ENCODE data around the gene ABO. TPM values are rescaled to one million over a fixed set of nuclear protein-coding genes. Genes with fewer than 3 reads are reported as not detected.
"Not testable (repeated sequence)": the region's sequence is repeated elsewhere in the genome, so short reads cannot be mapped to it uniquely, and the experiment has no call there.

The ABO gene
- total RNA-seq, 1 experiment from 2014 or later: 0.37 TPM

DNA sequence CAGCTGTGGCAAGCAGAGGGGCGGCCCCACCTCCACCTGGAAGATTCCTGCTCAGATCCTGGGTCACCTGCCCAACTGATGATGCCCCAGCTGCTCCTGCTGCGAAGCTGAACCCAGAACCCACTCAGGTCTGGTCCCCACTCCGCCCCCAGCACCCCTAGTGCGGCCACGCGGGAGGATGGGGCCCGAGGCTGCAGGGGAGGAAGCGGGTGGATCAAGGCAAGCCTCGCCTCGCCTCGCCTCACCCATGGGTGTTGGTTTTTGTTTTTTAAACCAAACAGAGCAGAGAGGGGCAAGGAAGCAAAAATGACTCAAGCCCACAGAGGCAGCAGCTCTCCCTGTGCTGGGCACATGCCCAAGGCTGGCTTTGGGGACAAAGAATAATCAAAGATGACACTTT lies 23.2 kb downstream of the ABO start:
- Histone ChIP-seq H2BK5ac (ENCODE audit: insufficient read length, low read length) (no peak overlapping the region), H3T11ph (ENCODE audit: low read length) (no peak overlapping the region), H2BK15ac (ENCODE audit: low read depth, low read length) (no peak overlapping the region), H3K14ac (ENCODE audit: insufficient read depth, low read length) (no peak overlapping the region), H3K4me2 (ENCODE audit: insufficient read depth, insufficient read length, low read length) (no peak overlapping the region), H2AK5ac (ENCODE audit: insufficient read length, low read length) (no peak overlapping the region), H2AFZ (ENCODE audit: low read length) (no peak overlapping the region), H3K18ac (ENCODE audit: insufficient read length, low read depth, low read length) (no peak overlapping the region), H3K9ac (ENCODE audit: extremely low read depth, insufficient read length, low read length) (no peak overlapping the region), H4K20me1 (ENCODE audit: control insufficient read depth, insufficient read depth, insufficient read length) (no peaks in the 10 kb centered on the region), H2BK20ac (ENCODE audit: low read depth, low read length, poor library complexity, severe bottlenecking) (no peak overlapping the region), H3K4ac (ENCODE audit: low read depth, low read length) (no peak overlapping the region), H3K4me1 (ENCODE audit: insufficient read depth, low read length) (no peaks in the 10 kb centered on the region), H3K23me2 (ENCODE audit: insufficient read length, low read depth, low read length, poor library complexity, severe bottlenecking) (no peaks in the 10 kb centered on the region), H3K9me3 (ENCODE audit: control insufficient read depth, low read depth, low read length) (no peaks in the 10 kb centered on the region), H2BK12ac (ENCODE audit: insufficient read length, low read depth, low read length) (no peak overlapping the region), H3K27ac (ENCODE audit: insufficient read length, low read depth, low read length) (no peak overlapping the region), H4K5ac (ENCODE audit: insufficient read length, low read depth, low read length) (no peak overlapping the region), H2BK120ac (ENCODE audit: low read depth, low read length, poor library complexity, severe bottlenecking) (no peak overlapping the region), H3K27me3 (ENCODE audit: insufficient read depth, low read length) (no peaks in the 10 kb centered on the region), H3K56ac (ENCODE audit: insufficient read length, low read depth, low read length) (no peak overlapping the region), H4K8ac (replicated peaks; ENCODE audit: insufficient read length, low read depth, low read length) (no peak overlapping the region), H3K79me1 (ENCODE audit: insufficient read depth, low read depth, low read length, poor library complexity, severe bottlenecking) (no peaks in the 10 kb centered on the region), H3K23ac (ENCODE audit: insufficient read length, low read depth, low read length) (no peak overlapping the region), H3K79me2 (ENCODE audit: insufficient read depth, low read length) (no peaks in the 10 kb centered on the region), H4K91ac (ENCODE audit: insufficient read length, low read depth, low read length) (no peak overlapping the region)
- Mint-ChIP-seq H3K9me3 (no peaks in the 10 kb centered on the region), H3K27ac (no peak overlapping the region), H3K27me3 (ENCODE audit: low read depth) (peaks cover 36% of the 10 kb centered on the region), H3K4me1 (peaks cover 0 to 7% of the 10 kb centered on the region in 2 experiments; a peak in 2 of 4 replicates), H3K36me3 (ENCODE audit: insufficient read depth in 1 of 3, low read depth in 3 of 3) (no peaks in the 10 kb centered on the region; a peak in 1 of 7 replicates), H3K4me3 (no peak overlapping the region)
- WGBS (ENCODE audit: extremely low coverage, insufficient read length, low lambda C conversion rate): no CpG with 5 or more reads among the region's 11 CpGs
- TF ChIP-seq, protein P1, sequence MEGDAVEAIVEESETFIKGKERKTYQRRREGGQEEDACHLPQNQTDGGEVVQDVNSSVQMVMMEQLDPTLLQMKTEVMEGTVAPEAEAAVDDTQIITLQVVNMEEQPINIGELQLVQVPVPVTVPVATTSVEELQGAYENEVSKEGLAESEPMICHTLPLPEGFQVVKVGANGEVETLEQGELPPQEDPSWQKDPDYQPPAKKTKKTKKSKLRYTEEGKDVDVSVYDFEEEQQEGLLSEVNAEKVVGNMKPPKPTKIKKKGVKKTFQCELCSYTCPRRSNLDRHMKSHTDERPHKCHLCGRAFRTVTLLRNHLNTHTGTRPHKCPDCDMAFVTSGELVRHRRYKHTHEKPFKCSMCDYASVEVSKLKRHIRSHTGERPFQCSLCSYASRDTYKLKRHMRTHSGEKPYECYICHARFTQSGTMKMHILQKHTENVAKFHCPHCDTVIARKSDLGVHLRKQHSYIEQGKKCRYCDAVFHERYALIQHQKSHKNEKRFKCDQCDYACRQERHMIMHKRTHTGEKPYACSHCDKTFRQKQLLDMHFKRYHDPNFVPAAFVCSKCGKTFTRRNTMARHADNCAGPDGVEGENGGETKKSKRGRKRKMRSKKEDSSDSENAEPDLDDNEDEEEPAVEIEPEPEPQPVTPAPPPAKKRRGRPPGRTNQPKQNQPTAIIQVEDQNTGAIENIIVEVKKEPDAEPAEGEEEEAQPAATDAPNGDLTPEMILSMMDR (conservative IDR thresholded peaks at IDR 0.05): no peak
- DNase-seq: no peak

DNA sequence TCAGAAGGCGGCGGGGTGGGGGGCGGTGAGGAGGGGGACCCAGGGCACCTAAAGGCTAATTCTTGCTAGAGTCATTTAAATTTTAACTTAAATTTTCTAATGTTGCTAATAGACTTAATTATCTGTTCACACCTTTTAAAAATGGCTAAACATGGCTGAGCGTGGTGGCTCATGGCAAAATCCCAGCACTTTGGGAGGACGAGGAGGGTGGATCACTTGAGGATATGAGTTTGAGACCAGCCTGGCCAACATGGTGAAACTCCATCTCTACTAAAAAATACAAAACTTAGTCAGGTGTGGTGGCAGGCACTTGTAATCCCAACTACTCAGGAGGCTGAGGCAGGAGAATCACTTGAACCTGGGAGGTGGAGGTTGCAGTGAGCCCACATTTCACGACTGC lies 23.8 kb downstream of the ABO start:
- not testable (repeated sequence) for H2BK120ac ChIP-seq (ENCODE audit: low read depth, low read length, poor library complexity, severe bottlenecking); H3K4me2 ChIP-seq (ENCODE audit: insufficient read depth, insufficient read length, low read length); H4K20me1 ChIP-seq (ENCODE audit: control insufficient read depth, insufficient read depth, insufficient read length)

More for the DNA sequence above, 23.8 kb downstream of the ABO start:
- not testable (repeated sequence) for H3K27ac Mint-ChIP-seq; H3K23me2 ChIP-seq (ENCODE audit: insufficient read length, low read depth, low read length, poor library complexity, severe bottlenecking); H2BK12ac ChIP-seq (ENCODE audit: insufficient read length, low read depth, low read length); H3K23ac ChIP-seq (ENCODE audit: insufficient read length, low read depth, low read length); H3K9me3 Mint-ChIP-seq; H4K91ac ChIP-seq (ENCODE audit: insufficient read length, low read depth, low read length); H2AK5ac ChIP-seq (ENCODE audit: insufficient read length, low read length); H3K4ac ChIP-seq (ENCODE audit: low read depth, low read length); H3K27ac ChIP-seq (ENCODE audit: insufficient read length, low read depth, low read length); H3K36me3 Mint-ChIP-seq (ENCODE audit: insufficient read depth in 1 of 3, low read depth in 3 of 3); H3K79me1 ChIP-seq (ENCODE audit: insufficient read depth, low read depth, low read length, poor library complexity, severe bottlenecking); H4K8ac ChIP-seq (replicated peaks; ENCODE audit: insufficient read length, low read depth, low read length); H3K18ac ChIP-seq (ENCODE audit: insufficient read length, low read depth, low read length); H3K4me1 ChIP-seq (ENCODE audit: insufficient read depth, low read length); H3K9ac ChIP-seq (ENCODE audit: extremely low read depth, insufficient read length, low read length); H2BK20ac ChIP-seq (ENCODE audit: low read depth, low read length, poor library complexity, severe bottlenecking); H3K56ac ChIP-seq (ENCODE audit: insufficient read length, low read depth, low read length); H3K14ac ChIP-seq (ENCODE audit: insufficient read depth, low read length); H2AFZ ChIP-seq (ENCODE audit: low read length); H3K9me3 ChIP-seq (ENCODE audit: control insufficient read depth, low read depth, low read length); H4K5ac ChIP-seq (ENCODE audit: insufficient read length, low read depth, low read length); H3T11ph ChIP-seq (ENCODE audit: low read length); H3K4me1 Mint-ChIP-seq; H2BK5ac ChIP-seq (ENCODE audit: insufficient read length, low read length); H3K27me3 ChIP-seq (ENCODE audit: insufficient read depth, low read length); H2BK15ac ChIP-seq (ENCODE audit: low read depth, low read length); H3K4me3 Mint-ChIP-seq; H3K79me2 ChIP-seq (ENCODE audit: insufficient read depth, low read length); DNase-seq
- no CpG with 5 or more reads among the region's 6 CpGs for WGBS (ENCODE audit: extremely low coverage, insufficient read length, low lambda C conversion rate)
- peaks cover 36% of the 10 kb centered on the region for H3K27me3 Mint-ChIP-seq (ENCODE audit: low read depth)

All from H9 (cell line).